Neuronal stem cell (in vitro differentiated cells): ENCODE results near the gene CAPN11.

Source experiments
- DNase-seq: peaks from one replicate; pipeline ENCODE4 v3.0.0-alpha.2; 2013; ENCODE audit warnings: low spot score
- H2AFZ ChIP-seq: one replicate; pipeline ENCODE4 v1.6.1; 2013; ENCODE audit warnings: mild to moderate bottlenecking, low read length, inconsistent platforms
- H2AK5ac ChIP-seq: 2 replicates; pipeline ENCODE4 v1.6.1; 2013; ENCODE audit warnings: low read depth, mild to moderate bottlenecking, inconsistent platforms, low read length, moderate library complexity, mixed read lengths
- H2BK120ac ChIP-seq: 2 replicates; pipeline ENCODE4 v1.6.1; 2013; ENCODE audit warnings: low read depth, mild to moderate bottlenecking, inconsistent platforms, low read length, moderate library complexity, mixed read lengths
- H2BK12ac ChIP-seq: one replicate; pipeline ENCODE4 v1.6.1; 2013; ENCODE audit warnings: low read length, inconsistent platforms
- H2BK15ac ChIP-seq: 2 replicates; pipeline ENCODE4 v1.6.1; 2013; ENCODE audit warnings: mild to moderate bottlenecking, low read length, inconsistent platforms, mixed read lengths
- H2BK5ac ChIP-seq: one replicate; pipeline ENCODE4 v1.6.1; 2013; ENCODE audit warnings: inconsistent platforms, mild to moderate bottlenecking, low read length, moderate library complexity
- H3K14ac ChIP-seq: one replicate; pipeline ENCODE4 v1.6.1; 2013; ENCODE audit warnings: low read length, inconsistent platforms
- H3K18ac ChIP-seq: 2 replicates; pipeline ENCODE4 v1.6.1; 2013; ENCODE audit warnings: low read length, inconsistent platforms
- H3K23ac ChIP-seq: 2 replicates; pipeline ENCODE4 v1.6.1; 2013; ENCODE audit warnings: low read depth, mild to moderate bottlenecking, mixed read lengths, low read length, inconsistent platforms; ENCODE audit not compliant: poor library complexity
- H3K27ac ChIP-seq: replicated peaks from 3 replicates; pipeline ENCODE4 v1.5.1; 2013; ENCODE audit warnings: low read length, inconsistent platforms
- H3K27me3 ChIP-seq, 3 experiments: 2 replicates each; pipeline ENCODE4 v1.6.1; 2013; ENCODE audit warnings: low read length in 3 of 3, mild to moderate bottlenecking in 2 of 3, inconsistent platforms in 1 of 3, low read depth in 1 of 3, mixed read lengths in 1 of 3, moderate library complexity in 1 of 3; ENCODE audit not compliant: control insufficient read depth in 3 of 3, insufficient read depth in 3 of 3
- H3K36me3 ChIP-seq, 2 donors: replicated peaks in 1 of 2; 2 replicates each; pipeline ENCODE4 v1.6.1; 2013; ENCODE audit warnings: low read length in 2 of 2; ENCODE audit not compliant: control insufficient read depth in 2 of 2, insufficient read depth in 2 of 2
- H3K4ac ChIP-seq: 2 replicates; pipeline ENCODE4 v1.6.1; 2013; ENCODE audit warnings: inconsistent platforms, mild to moderate bottlenecking, low read length, moderate library complexity
- H3K4me1 ChIP-seq, 2 donors: 1 replicate in 1 of 2; 2 replicates in 1 of 2; pipeline ENCODE4 v1.6.1; 2013; ENCODE audit warnings: low read length in 2 of 2, low read depth in 1 of 2; ENCODE audit not compliant: control insufficient read depth in 2 of 2, insufficient read depth in 1 of 2
- H3K4me2 ChIP-seq: one replicate; pipeline ENCODE4 v1.6.1; 2013; ENCODE audit warnings: mild to moderate bottlenecking, low read length, inconsistent platforms; ENCODE audit not compliant: insufficient read depth, poor library complexity, severe bottlenecking
- H3K4me3 ChIP-seq, 2 donors: 2 replicates each; pipeline ENCODE4 v1.5.1; 2013; ENCODE audit warnings: low read length in 2 of 2, mild to moderate bottlenecking in 2 of 2, inconsistent platforms in 1 of 2, moderate library complexity in 1 of 2
- H3K79me1 ChIP-seq: one replicate; pipeline ENCODE4 v1.6.1; 2013; ENCODE audit warnings: low read depth, mild to moderate bottlenecking, inconsistent platforms, low read length, moderate library complexity
- H3K9ac ChIP-seq: one replicate; pipeline ENCODE4 v1.6.1; 2013; ENCODE audit warnings: mild to moderate bottlenecking, low read depth, low read length, inconsistent platforms; ENCODE audit not compliant: poor library complexity
- H3K9me3 ChIP-seq, 2 donors: replicated peaks in 1 of 2; 2 replicates each; pipeline versions ENCODE3 to v1.6.1; 2013; ENCODE audit warnings: low read length in 2 of 2, mild to moderate bottlenecking in 2 of 2, inconsistent platforms in 1 of 2, low read depth in 1 of 2, mixed read lengths in 1 of 2, moderate library complexity in 1 of 2; ENCODE audit not compliant: control insufficient read depth in 2 of 2, insufficient read depth in 1 of 2
- H4K8ac ChIP-seq: one replicate; pipeline ENCODE4 v1.6.1; 2013; ENCODE audit warnings: low read depth, mild to moderate bottlenecking, inconsistent platforms, low read length, moderate library complexity
- H4K91ac ChIP-seq: one replicate; pipeline ENCODE4 v1.6.1; 2013; ENCODE audit warnings: low read length, low read depth, mild to moderate bottlenecking, inconsistent platforms; ENCODE audit not compliant: poor library complexity
- WGBS, 2 donors: extraction: QIAGEN DNeasy Blood & Tissue Kit; methylation state at CpG; one replicate each; pipeline ENCODE4 v1.1.7; 2013; ENCODE audit warnings: missing lambda C conversion rate in 2 of 2, mixed read lengths in 1 of 2; ENCODE audit not compliant: insufficient read length in 2 of 2, insufficient replicate concordance in 1 of 2; ENCODE audit errors: extremely low coverage in 2 of 2; 5-methylcytosine and 5-hydroxymethylcytosine counted together

Gene CAPN11

DNA sequence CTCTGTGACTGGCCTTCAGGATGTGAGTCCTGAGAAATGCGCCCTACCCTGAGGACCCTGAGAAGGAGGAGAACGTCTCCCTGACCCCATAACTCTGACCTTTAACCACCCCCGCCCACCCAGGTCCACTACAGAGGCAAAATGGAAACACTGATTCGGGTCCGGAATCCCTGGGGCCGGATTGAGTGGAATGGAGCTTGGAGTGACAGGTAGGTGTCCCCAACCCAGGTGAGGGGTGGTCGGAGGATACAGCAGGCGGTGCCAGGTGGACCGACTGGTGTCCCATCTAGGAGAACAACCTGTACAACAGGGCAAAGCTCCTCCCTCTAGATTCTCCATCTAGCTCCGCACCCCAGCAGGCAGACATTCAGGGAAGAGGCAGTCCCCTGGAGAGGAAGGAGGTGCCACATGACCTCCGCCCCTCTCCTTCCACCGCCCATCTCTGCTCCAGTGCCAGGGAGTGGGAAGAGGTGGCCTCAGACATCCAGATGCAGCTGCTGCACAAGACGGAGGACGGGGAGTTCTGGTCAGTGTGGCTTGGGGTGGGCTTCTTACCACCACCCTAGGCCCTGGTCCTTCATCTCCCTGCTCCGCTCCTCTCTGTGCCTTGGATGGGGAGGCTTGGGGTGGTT lies 17.6 kb downstream of the CAPN11 start:
- Histone ChIP-seq H3K4me3 (no peak overlapping the region), H4K91ac (no peak overlapping the region), H3K4ac (no peak overlapping the region), H3K27me3 (peaks cover 0 to 1% (median 0%) of the 10 kb centered on the region in 3 experiments), H3K9me3 (no peaks in the 10 kb centered on the region), H3K23ac (no peak overlapping the region), H3K36me3 (no peaks in the 10 kb centered on the region), H3K9ac (no peak overlapping the region), H2AFZ (no peak overlapping the region), H2AK5ac (peak overlapping the region; percentile 23), H2BK15ac (peak overlapping the region; percentile 98), H2BK5ac (peak overlapping the region; percentile 78), H3K79me1 (no peaks in the 10 kb centered on the region), H3K14ac (no peak overlapping the region), H3K4me1 (peaks cover 0 to 11% of the 10 kb centered on the region in 2 donors), H3K4me2 (no peak overlapping the region), H2BK120ac (peak overlapping the region; percentile 1), H2BK12ac (no peak overlapping the region), H4K8ac (no peak overlapping the region), H3K27ac (no peak overlapping the region), H3K18ac (peak overlapping the region; percentile 70)
- DNase-seq, result no peak
- WGBS, 2 donors, result no CpG with 5 or more reads among the region's 15 CpGs

DNA sequence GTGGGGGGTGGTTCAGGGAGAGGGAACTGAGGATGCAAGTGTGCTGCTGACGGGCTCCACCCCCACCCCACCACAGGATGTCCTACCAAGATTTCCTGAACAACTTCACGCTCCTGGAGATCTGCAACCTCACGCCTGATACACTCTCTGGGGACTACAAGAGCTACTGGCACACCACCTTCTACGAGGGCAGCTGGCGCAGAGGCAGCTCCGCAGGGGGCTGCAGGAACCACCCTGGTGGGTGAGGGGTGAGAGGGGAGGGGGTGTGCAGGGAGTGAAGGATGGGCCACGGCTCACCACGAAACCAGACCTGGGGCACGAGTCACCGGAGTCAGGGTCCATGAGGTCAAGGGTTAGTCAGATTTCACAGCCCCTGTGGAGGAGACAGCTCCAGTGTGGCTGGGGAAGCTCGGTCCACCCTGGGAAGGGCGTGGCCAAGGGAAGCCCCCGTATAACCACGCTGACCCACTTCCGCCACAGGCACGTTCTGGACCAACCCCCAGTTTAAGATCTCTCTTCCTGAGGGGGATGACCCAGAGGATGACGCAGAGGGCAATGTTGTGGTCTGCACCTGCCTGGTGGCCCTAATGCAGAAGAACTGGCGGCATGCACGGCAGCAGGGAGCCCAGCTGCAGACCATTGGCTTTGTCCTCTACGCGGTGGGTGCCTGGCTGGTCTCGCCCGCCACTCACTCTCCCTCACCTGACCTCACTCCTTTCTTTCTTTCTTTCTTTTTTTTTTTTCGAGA lies 18.3 kb downstream of the CAPN11 start:
- WGBS, 2 donors, result no CpG with 5 or more reads among the region's 24 CpGs
- Histone ChIP-seq H3K27ac (no peak overlapping the region), H3K14ac (no peak overlapping the region), H3K18ac (peak overlapping the region; percentile 70), H2BK120ac (peak overlapping the region; percentile 1), H2AFZ (no peak overlapping the region), H3K23ac (peak overlapping the region; percentile 57), H3K27me3 (no peaks in the 10 kb centered on the region), H2BK12ac (no peak overlapping the region), H3K4me3 (no peak overlapping the region), H3K4me1 (peaks cover 0 to 11% of the 10 kb centered on the region in 2 donors), H3K9ac (peak overlapping the region; percentile 60), H2BK5ac (peak overlapping the region; percentile 78), H2BK15ac (peak overlapping the region; percentile 98), H3K36me3 (no peaks in the 10 kb centered on the region), H4K91ac (no peak overlapping the region), H3K4ac (no peak overlapping the region), H3K4me2 (no peak overlapping the region), H3K79me1 (no peaks in the 10 kb centered on the region), H4K8ac (no peak overlapping the region), H3K9me3 (no peaks in the 10 kb centered on the region), H2AK5ac (peak overlapping the region; percentile 86)
- DNase-seq, result no peak

GRCh38 chr6:44177691-44178423 lies 19.2 kb downstream of the CAPN11 start:
- Histone ChIP-seq H3K9me3 (no peaks in the 10 kb centered on the region), H3K27me3 (no peaks in the 10 kb centered on the region), H3K4me2 (peak overlapping the region; percentile 25), H3K27ac (no peak overlapping the region), H3K79me1 (no peaks in the 10 kb centered on the region), H3K9ac (no peak overlapping the region), H2BK120ac (no peak overlapping the region), H3K4me1 (peaks cover 0 to 10% of the 10 kb centered on the region in 2 donors), H3K4me3 (no peak overlapping the region), H2BK5ac (no peak overlapping the region), H3K18ac (no peak overlapping the region), H3K36me3 (no peaks in the 10 kb centered on the region), H2AFZ (no peak overlapping the region), H4K8ac (no peak overlapping the region), H2BK12ac (no peak overlapping the region), H3K4ac (no peak overlapping the region), H2BK15ac (peak overlapping the region; percentile 75), H2AK5ac (peak overlapping the region; percentile 84), H3K23ac (no peak overlapping the region), H4K91ac (no peak overlapping the region), H3K14ac (no peak overlapping the region)
- WGBS, 2 donors, result no CpG with 5 or more reads among the region's 13 CpGs
- DNase-seq, result no peak
